Ishikawa (cell line): Measurements from ENCODE around the gene FBXO21.

Source experiments
- CEBPB ChIP-seq: IDR thresholded peaks from 2 replicates; pipeline ENCODE4 v1.6.1; 2012
- CREB1 ChIP-seq: IDR thresholded peaks from 2 replicates; pipeline ENCODE4 v1.6.1; 2012; ENCODE audit warnings: low read depth
- EGR1 ChIP-seq: IDR thresholded peaks from 2 replicates; pipeline ENCODE4 v1.6.1; 2012
- EP300 ChIP-seq: IDR thresholded peaks from 2 replicates; pipeline ENCODE4 v1.6.1; 2012; ENCODE audit warnings: borderline replicate concordance
- FOXM1 ChIP-seq: IDR thresholded peaks from 2 replicates; pipeline ENCODE4 v1.6.1; 2012; ENCODE audit warnings: low read depth, borderline replicate concordance
- MAX ChIP-seq: IDR thresholded peaks from 2 replicates; pipeline ENCODE4 v1.6.1; 2012
- NFIC ChIP-seq: IDR thresholded peaks from 2 replicates; pipeline ENCODE4 v1.6.1; 2012
- RAD21 ChIP-seq: IDR thresholded peaks from 2 replicates; pipeline ENCODE4 v1.6.1; 2012; ENCODE audit warnings: low read depth
- REST ChIP-seq: IDR thresholded peaks from 2 replicates; pipeline ENCODE4 v1.6.1; 2012; ENCODE audit warnings: low read depth, mild to moderate bottlenecking
- TAF1 ChIP-seq: IDR thresholded peaks from 2 replicates; pipeline ENCODE4 v1.6.1; 2012; ENCODE audit warnings: low read depth, mild to moderate bottlenecking
- TCF12 ChIP-seq: IDR thresholded peaks from 2 replicates; pipeline ENCODE4 v1.6.1; 2012; ENCODE audit warnings: low read depth
- TEAD4 ChIP-seq: IDR thresholded peaks from 2 replicates; pipeline ENCODE4 v1.6.1; 2012
- USF1 ChIP-seq: IDR thresholded peaks from 2 replicates; pipeline ENCODE4 v1.6.1; 2012
- YY1 ChIP-seq: IDR thresholded peaks from 2 replicates; pipeline ENCODE4 v1.6.1; 2012; ENCODE audit warnings: low read depth

GRCh38 chr12:117126335-117126734 is 63.9 kb downstream of the FBXO21 start:
- no peak for TF ChIP-seq REST
- no peak for TF ChIP-seq RAD21
- TF ChIP-seq MAX = no peak
- no peak for TF ChIP-seq USF1
- TF ChIP-seq TAF1 = no peak
- no peak for TF ChIP-seq CEBPB
- TF ChIP-seq EP300 = no peak
- TF ChIP-seq TCF12 = no peak
- TF ChIP-seq YY1 = no peak
- no peak for TF ChIP-seq FOXM1
- TF ChIP-seq EGR1 = no peak
- no peak for TF ChIP-seq TEAD4
- no peak for TF ChIP-seq NFIC
- no peak for TF ChIP-seq CREB1
